HG03175 (cell line): ENCODE data around the gene RAB40B.

Experiments
- ATAC-seq: cut with Tn5 transposase; IDR thresholded peaks from one replicate; pipeline ENCODE4 v1.9.1; 2021; ENCODE audit warnings: mild to moderate bottlenecking, moderate library complexity; ENCODE audit not compliant: unreplicated experiment

The RAB40B gene

DNA sequence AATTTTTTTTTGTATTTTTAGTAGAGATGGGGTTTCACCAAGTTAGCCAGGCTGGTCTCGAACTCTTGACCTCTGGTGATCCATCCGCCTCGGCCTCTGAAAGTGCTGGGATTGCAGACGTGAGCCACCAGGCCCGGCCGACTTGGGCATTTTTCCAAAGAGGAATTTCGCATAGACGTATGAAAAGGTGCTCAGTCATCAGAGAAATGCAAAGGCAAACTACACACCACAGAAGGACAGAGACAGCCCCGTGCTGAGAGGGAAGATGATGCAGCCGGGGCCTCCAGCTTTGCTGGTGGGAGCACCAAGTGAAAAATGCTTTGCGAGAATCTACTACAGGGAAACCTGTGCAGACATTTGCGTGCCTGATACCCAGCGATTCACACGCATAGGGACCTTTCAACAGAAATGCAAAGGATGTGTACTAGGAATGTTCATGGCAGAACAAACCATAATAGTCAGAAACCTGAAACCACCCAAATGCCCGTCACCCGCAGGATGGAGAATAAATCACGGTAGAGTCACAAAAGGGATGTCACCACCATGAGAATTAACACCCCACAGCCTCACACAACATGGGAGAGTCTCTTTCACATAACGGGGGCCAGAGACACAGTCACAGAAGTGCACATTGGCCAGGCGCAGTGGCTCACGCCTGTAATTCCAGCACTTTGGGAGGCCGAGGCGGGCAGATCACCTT, 5.2 kb downstream of the RAB40B start:
- no peak for ATAC-seq

DNA sequence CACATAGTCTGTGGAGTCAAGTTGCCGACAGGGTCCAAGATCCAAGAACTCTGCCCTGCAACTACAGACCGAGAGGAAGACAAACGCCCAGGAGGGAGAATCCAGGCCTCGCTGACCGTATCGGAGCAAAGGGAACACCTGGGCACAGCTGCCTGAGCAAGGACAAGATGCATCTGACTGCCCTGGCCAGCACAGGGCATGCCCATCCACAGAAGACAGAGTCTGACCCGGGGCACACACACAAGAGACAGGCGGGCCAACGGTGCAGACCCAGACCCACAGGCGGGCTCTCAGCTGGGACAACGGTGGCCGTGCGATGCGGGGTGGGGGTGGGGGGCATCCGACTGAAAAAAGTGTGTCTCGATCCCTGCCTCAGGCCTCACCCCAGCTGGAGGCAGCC, 6.2 kb downstream of the RAB40B start:
- ATAC-seq: no peak

DNA sequence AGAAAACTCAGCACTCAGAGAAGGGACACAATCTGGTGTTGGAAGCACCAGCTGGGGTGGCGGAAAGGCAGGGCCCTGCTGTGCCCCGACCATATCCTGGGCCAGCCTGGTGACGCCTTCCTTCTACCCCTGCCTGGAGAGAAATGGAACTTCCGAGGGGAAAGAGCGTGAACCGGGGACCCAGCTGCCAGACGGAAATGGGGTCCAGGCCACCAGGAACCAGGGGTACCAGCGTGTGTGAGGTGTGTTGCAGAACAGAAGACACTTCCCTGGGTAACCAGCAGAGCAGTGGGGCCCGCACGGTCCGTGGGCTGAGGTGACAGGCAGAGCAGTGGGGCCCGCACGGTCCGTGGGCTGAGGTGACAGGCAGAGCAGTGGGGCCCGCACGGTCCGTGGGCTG, 6.8 kb downstream of the RAB40B start:
- no peak for ATAC-seq

DNA sequence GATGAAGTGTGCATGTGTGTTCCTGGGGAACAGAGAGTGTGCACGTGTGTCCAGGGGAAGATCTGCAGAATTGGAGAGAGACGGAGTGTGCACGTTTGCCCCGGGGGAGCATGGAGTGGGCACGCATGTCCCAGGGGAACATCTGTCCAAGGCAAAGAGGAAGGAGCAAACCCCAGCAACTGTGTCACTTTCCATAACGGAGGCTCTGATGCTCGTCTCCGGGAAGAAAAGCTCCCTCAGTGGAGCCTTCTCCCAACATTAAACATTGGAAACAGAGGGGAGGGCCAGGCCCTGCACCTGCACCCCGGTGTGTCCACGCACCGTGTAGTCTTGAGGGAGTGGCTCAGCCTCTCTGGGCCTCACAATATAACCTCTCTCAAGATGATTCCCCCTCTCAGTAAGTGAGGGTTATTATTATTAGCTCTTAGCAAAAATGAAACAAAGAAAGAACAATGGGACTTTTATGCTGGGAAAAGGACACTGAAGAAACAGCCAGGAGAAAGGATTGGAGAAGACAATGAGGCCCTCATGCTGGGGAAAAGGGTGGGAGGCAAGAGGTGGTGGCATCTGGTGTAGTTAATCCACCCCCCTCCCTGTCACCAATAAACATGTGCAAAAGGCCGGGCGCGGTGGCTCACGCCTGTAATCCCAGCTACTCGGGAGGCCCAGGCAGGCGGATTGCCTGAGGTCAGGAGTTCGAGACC, 7.6 kb downstream of the RAB40B start:
- ATAC-seq: no peak

DNA sequence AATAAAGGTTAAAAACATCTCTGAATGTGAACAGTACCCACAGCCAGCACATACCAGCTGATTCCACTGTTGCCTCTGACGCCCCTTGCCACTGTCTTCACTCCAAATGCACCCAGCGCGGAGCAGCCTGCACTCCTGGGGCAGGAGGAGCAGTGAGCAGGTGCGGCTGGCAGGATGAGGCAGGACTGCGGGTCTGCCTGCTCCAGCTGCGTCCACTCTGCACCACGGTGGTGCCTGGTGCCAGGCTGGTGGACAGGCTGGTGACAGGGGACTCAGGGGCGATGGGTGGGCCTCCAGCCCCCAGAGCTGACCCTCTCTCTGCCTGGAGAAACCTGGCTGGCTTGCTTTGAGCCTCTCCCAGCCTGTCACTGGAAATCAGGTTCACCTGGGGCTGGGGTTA, 9.4 kb downstream of the RAB40B start:
- no peak for ATAC-seq

DNA sequence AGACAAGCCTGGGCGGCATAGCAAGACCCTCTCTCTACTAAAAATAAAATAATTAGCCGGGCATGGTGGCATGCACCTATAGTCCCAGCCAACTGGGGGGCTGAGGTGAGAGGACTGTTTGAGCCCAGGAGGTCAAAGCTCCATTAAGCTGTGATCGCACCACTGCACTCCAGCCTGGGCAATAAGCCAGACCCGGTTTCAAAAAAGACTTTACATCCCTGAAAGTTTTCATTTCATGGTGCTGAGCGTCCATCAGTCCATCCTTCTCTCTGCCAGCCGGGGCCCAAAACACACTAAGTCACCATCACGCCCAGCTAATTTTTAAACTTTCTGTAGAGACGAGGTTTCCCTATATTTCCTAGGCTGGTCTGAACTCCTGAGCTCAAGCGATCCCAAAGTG, 10.6 kb downstream of the RAB40B start:
- ATAC-seq: no peak

DNA sequence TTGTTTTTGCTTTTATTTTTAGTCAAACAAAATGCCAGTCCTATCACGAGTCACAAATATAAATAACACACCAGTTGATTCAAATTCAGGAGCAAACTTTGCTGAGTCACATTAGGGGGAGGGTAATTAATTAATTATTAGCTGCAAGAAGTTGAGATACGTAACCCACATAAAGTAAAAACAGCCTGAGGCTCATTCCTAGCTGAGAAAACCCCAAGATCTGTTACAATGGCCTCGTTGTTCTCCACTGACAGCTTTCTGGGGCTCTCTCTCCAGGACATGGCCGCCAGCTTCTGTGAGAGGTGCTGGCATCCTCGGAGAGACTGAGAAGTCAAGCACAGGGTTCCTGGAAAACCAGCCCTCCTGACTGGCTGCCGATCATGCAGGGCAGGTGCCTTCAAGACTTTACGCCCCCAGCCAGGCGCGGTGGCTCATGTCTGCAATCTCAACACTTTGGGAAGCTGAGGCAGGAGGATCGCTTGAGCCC, 11.1 kb downstream of the RAB40B start:
- no peak for ATAC-seq

DNA sequence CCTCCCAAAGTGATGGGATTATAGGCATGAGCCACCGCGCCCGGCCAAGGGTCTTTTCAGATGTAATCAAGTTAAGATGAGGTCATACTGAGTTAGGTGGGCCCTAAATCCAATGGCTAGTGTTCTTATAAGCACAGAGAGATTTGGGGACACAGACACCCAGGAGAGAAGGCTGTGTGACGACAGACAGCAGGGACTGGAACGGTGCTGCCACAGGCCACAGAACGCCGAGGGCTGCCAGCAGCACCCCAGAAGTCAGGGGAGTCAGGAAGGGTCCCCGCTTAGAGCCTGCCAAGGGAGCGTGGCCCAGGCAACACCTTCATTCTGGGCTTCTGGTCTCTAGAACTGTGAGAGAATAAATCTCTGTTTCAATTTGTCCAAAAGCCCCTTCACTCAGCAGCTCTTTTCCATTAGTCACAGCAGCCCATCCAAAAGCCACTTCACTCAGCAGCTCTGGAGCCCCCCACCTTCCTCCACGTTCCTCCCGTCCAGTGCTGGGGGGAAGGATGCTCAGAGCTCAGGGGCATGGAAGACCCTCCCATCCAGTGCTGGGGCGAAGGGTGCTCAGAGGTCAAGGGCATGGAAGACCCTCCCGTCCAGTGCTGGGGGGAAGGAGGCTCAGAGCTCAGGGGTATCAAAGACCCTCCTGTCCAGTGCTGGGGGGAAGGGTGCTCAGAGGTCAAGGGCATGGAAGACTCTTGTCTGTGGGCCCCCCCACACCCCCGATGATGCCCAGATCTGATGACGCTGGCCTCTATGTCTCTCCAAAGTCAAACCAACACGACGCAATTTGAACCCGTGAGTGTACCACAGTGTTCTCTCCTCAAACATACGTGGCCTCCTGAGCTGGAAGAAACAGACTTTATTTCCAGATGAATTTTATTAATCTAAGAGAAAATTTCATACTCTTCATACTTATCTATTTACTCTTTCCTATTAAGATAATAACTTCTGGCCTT, 11.9 kb downstream of the RAB40B start:
- ATAC-seq: no peak

DNA sequence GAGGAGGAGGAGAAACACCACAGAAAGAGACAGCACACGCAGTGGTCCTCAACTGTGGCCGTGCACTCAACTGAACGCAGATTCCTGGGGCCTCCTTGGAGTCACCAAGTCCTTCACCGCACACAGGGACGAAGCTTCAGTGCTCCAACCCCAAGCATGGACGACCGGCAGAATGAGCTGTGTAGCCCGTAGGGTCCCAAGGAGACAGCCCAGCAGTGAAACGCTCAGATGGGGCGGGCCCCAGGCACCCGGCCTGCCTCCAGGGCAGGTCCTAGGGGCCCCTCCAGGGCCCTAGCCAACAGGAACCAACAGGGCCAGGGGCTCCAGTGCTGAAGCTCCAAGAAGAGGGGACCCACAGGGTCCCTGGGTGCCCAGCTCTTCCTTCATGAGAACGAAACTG, 13.2 kb downstream of the RAB40B start:
- no peak for ATAC-seq

DNA sequence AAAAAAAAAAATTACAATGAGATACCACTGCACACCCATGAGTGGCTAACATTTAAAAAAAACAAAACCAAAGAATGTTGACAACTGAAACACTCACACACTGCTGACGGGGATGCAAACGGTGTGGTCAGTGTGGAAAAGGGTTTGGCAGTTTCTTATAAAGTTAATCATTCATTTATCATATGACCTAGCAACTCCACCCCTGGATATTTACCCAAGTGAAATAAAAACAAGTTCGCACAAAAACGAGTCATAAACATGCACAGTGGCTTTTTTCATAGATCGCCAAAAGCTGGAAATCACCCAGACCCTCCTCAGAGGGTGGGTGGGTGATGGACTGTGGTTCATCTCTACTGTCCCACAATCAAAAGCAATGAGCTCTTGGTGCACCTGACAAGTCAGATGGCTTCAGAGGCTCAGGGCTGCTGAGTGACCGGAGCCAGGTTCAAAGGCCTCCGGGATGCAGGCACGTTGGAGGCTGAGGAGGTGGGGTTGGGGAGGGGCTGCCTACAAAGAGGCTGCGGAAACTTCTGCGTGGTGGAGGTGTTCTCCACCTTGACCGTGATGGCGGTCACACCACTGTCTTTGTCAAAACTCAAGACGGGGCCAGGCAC, 14.2 kb downstream of the RAB40B start:
- ATAC-seq: peak; percentile 85

DNA sequence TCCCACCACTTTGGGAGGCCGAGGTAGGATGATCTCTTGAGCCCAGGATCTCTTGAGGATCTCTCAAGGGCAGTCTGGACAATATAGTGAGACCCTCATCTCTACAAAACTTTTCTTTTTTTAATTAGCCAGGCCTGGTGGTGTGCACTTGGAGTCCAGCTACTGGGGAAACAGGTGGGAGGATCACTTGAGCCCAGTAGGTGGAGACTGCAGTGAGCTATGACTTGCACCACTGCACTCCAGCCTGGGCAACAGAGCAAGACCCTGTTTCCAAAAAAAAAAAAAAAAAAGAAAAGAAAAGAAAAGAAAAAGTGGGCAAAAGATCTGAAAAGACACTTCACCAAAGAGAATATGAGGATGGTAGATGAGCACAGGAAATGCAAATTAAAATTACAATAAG, 15.0 kb downstream of the RAB40B start:
- ATAC-seq: no peak

DNA sequence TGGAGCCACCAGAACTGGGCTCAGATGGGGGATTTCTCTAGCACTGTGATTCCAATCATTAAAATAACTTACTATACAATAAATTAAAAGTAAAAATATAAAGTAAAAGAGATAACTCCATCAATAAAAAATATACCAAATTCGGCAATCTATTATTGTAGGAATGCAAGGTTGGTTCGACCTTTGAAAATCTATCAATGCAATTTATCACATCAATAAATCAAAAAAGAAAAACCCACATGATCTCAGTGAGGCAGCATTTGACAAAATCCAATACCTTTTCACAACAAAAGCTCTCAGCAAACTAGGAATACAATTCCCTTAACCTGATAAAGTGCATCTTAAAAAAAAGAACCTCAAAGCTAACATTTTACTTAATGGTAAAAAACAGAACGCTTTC, 17.0 kb downstream of the RAB40B start:
- ATAC-seq: no peak

DNA sequence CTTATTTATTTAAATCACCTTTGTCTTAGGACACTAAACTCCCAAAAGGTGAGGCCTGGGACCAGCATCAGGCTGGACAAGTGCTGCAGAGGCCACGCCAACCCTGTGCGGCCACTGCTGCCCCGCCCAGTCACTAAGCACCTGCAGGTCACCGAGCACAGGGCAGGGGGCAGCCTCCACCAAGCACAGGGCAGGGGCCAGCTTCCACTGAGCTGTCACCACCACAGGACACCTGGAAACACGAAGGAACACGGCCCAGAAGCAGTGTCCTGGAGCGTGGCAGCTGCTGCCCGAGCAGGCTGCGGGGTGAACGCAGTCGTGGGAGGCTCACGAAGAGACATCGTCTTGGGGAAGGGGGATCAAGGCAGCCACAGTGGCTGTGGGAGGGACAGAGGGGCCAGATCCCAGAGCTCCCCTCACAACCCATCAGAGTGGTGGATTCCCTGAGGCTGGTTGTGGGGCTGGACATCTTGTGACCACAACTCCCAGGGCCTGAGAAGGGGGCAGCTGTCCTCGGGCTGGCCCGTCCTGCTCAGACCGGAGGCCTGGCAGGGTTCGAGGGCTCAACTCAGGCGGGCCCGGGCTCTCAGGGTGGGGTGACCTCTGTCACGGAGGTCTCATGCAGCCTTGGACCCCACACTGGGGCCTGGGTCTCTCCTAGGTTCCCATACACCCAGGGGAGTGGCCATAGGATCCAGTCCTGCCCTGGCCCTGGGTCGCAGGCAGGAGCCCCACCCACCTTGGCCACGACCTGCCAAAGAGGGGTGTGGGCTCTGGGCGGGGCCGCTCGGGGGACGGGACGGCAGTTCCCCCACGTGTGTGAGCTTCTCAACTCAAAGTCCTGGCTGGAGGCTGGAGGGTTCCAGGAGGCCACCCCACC, 18.7 kb downstream of the RAB40B start:
- ATAC-seq: no peak

DNA sequence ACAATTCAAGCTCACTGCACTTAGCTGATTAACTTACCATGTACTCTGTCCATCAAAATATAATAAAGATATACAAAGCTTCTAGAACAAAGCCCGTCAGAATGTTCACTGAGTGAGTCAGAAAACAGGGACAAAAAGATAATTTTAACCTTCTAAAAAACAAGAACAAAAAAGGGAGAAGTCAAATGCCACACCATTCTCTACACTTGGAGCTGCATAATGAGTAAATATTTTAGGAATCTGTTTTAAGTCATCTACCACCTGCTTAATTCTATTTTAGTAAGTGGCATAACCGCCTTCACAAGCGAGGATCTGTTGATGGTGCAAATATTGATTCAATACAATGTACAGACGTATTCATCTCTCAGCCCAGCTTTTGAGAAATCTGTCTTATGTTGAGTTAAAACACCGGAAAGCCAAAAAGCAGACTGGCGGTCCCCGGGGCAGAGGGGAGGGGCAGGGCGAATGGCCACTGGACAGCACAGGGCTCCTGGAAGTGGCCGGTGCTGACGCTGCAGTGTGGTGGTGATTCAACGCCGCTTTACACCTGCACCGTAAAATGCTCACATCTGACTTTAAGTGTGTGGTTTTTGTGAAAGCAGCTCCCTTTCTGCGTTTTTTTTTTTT, 20.1 kb downstream of the RAB40B start:
- ATAC-seq: no peak

DNA sequence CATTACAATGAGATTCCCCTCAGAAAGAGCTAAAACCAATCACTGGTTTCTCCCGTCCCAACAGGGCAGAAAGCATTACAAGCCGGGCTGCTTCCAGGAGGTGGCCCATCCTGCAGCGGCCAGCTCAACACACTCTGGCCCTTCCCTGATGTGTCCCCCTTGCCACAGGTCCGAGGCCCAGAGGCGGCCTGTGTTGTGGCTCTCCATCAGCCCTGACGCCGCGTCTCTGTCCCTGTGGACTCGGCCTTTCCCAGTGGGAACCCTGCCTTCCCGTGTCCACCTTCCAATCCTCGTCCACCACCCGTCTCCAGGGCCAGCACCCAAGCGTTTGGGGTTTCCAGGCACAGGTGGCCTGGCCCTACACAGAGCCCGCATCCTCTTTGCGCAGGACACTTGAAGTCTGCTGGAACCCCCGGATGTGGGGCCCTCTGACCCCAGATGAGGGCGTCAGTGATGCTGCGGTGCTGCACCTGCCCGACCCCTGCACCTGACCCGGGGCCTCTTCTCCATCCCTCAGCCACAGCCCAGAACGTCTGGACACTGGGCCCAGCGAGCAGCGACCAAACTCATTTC, 21.1 kb downstream of the RAB40B start:
- ATAC-seq: no peak

DNA sequence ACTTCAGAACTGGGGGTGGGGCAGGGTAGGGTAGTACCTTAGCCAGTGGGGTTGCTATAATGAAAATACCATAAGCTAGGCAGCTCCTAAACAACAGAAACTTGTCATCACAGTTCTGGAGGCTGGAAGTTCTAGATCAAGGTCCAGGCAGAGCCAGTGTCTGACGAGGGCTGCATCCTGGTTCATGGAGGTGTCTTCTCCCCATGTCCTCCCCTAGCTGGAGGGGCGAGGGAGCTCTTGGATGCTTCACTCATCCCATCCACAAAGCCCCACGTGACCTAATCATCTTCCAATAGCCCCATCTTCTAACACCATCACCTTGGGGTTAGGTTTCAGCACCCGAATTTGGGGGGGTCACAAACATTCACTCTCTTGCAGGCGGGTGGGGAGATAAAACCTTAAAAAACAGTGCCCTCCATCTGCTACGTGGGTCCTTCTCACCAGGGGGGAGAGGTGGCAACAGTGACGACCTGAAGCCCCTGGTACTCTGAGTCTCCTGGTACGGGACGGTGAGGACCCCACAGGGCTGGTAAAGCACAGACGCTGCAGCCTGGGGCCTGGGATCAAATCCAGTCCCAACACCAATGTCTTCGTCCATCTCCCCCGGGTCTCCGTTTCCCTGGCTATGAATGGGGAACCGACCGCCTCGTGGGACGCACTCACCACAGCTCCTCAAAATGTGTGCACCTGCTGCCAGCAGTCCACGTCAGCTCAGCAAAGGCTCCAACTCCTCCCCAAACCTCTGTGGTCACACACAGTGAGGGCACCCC, 22.8 kb downstream of the RAB40B start:
- no peak for ATAC-seq

DNA sequence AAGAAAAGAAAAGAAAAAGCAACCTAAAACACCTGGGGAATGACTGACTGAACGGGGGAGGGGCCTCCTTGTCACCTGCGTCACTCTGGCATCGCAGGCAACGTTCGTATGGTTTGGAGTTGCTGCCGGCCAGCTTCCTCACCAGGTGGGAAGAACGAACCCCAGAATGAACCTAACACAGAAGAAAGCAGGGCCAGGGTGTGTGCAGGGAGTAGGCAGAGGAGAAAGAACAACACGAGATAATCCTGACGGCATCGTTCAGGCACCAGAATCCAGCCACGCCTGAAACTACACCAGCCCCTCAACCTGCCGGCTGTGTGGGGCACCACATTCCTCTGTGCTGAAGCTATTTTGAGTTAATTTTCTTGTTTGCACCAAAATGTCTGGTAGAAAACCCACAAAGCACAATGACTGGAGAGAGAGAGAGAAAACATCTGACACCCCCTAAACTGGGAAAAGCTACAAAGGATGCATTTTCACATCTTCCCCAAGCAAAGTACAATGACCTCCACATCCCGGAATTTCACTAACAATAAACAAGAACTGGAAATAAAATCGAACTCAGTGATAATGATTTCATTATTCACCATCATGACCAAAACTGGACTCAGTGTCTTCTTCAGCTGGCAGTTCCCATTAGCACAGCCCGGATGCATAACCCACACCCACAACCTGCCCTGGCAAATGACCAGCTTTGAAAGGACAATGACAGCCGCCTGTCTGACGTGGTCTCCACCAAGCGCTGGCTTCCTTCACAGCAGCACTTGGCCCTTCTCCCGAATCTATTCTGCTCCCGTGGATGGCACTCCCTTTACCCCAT, 23.6 kb downstream of the RAB40B start:
- ATAC-seq: no peak
